HepG2 (cell line): Measurements from ENCODE around the gene TNFAIP1. TPM values are rescaled to one million over a fixed set of nuclear protein-coding genes. Genes with fewer than 3 reads are reported as not detected.

Experiments used
- ARID4A ChIP-seq: sonication (generic); formaldehyde crosslinking; IDR thresholded peaks from 2 replicates; pipeline ENCODE4 v1.5.0; 2020; ENCODE audit warnings: mild to moderate bottlenecking, missing genetic modification reagents, borderline replicate concordance
- KAT2B ChIP-seq: fragments of 150-350 bp; IDR thresholded peaks from 2 replicates; pipeline ENCODE4 v1.6.1; 2014; ENCODE audit warnings: low read depth, low read length, borderline replicate concordance
- KDM5B ChIP-seq: sonication (generic); formaldehyde crosslinking; IDR thresholded peaks from 2 replicates; pipeline ENCODE4 v1.4.0; 2020; ENCODE audit warnings: missing genetic modification reagents, mild to moderate bottlenecking, borderline replicate concordance
- PHF21A ChIP-seq: sonication (generic); formaldehyde crosslinking; IDR thresholded peaks from 2 replicates; pipeline ENCODE4 v1.5.0; 2020; ENCODE audit warnings: mild to moderate bottlenecking, missing genetic modification reagents
- RFXAP ChIP-seq: sonication (generic); formaldehyde crosslinking; IDR thresholded peaks from 2 replicates; pipeline ENCODE4 v1.4.0; 2020; ENCODE audit warnings: missing genetic modification reagents, borderline replicate concordance
- THAP11 ChIP-seq: IDR thresholded peaks from 2 replicates; pipeline ENCODE4 v1.6.1; 2016; ENCODE audit warnings: missing biosample characterization, missing genetic modification reagents
- TSC22D2 ChIP-seq: sonication (generic); formaldehyde crosslinking; IDR thresholded peaks from 2 replicates; pipeline ENCODE4 v1.5.1; 2020; ENCODE audit warnings: missing genetic modification reagents, mild to moderate bottlenecking, borderline replicate concordance
- ZBTB26 ChIP-seq: IDR thresholded peaks from 2 replicates; pipeline ENCODE4 v1.6.1; 2016; ENCODE audit warnings: missing compliant biosample characterization, missing genetic modification reagents, borderline replicate concordance
- ZC3H13 ChIP-seq: sonication (generic); formaldehyde crosslinking; IDR thresholded peaks from 2 replicates; pipeline ENCODE4 v1.8.1; 2023; ENCODE audit warnings: mild to moderate bottlenecking, missing genetic modification reagents, moderate library complexity
- ZNF564 ChIP-seq: sonication (generic); formaldehyde crosslinking; IDR thresholded peaks from 2 replicates; pipeline ENCODE4 v1.8.1; 2023; ENCODE audit warnings: mild to moderate bottlenecking, missing genetic modification reagents
- ZNF646 ChIP-seq: sonication (generic); formaldehyde crosslinking; IDR thresholded peaks from 2 replicates; pipeline ENCODE4 v1.9.0; 2021; ENCODE audit warnings: mild to moderate bottlenecking, missing genetic modification reagents
- ZNF710 ChIP-seq: sonication (generic); formaldehyde crosslinking; IDR thresholded peaks from 2 replicates; pipeline ENCODE4 v1.5.0; 2020; ENCODE audit warnings: mild to moderate bottlenecking, missing genetic modification reagents, borderline replicate concordance
- ZNF792 ChIP-seq: IDR thresholded peaks from 2 replicates; pipeline ENCODE4 v1.6.1; 2016
- ZSCAN25 ChIP-seq: sonication (generic); formaldehyde crosslinking; IDR thresholded peaks from 2 replicates; pipeline ENCODE4 v1.8.0; 2022; ENCODE audit warnings: mild to moderate bottlenecking, missing genetic modification reagents
- polyA plus RNA-seq, 8 experiments: library from polyadenylated mRNA; depleted of rRNA in 3 of 8; stranded (reverse) in 7 of 8; unstranded in 1 of 8; fragments of >200 nt; fragmentation: Illumina TruSeq in 4 of 8; extraction: Trizol in 4 of 8; gene quantifications; 2 replicates each; pipeline versions ENCODE4 v1.2.1 to v1.2.3, GENCODE V29; 2011 to 2016; ENCODE audit warnings: low read depth in 4 of 8, missing spikeins in 1 of 8, mixed read lengths in 1 of 8; ENCODE audit not compliant: insufficient read depth in 1 of 8
- total RNA-seq, 5 experiments: library from RNA; depleted of rRNA; stranded (reverse); fragments of >200 nt; fragmentation: Illumina TruSeq; extraction: Trizol; gene quantifications; 2 replicates each; pipeline ENCODE4 v1.2.3, GENCODE V29; 2016; ENCODE audit warnings: low read depth in 1 of 5

TNFAIP1 gene
- total and polyA plus RNA-seq, 2 of the 13 experiments (the other 11 are each of a cell fraction or from before 2014, with no cell fraction given): 17.5 to 40.6 TPM

- TF ChIP-seq ZNF646 (no peak), ZC3H13 (CRISPR knock-in tag) (no peak; the same call in 1 of the 2 replicates), ZBTB26 (peak; percentile 59; the same call in 1 of the 2 replicates), ZNF564 (CRISPR knock-in tag) (peak; percentile 84), ZSCAN25 (CRISPR knock-in tag) (no peak), ZNF792 (0 out of 2 replicates have a peak, but pooled peaks have one; percentile 69), PHF21A (CRISPR knock-in tag) (peak; percentile 85), ARID4A (CRISPR knock-in tag) (peak; percentile 91; the same call in 1 of the 2 replicates), KDM5B (CRISPR knock-in tag) (peak; percentile 77; the same call in 1 of the 2 replicates), TSC22D2 (no peak), KAT2B (no peak), THAP11 (CRISPR knock-in tag) (no peak), ZNF710 (CRISPR knock-in tag) (no peak; the same call in 1 of the 2 replicates), RFXAP (no peak; the same call in 1 of the 2 replicates)
These were observed 16.6 kb upstream of the TNFAIP1 start, which contains the start of gene TMEM97 (continued) for GRCh38 chr17:28318759-28319597.
